D721Med (cell line): ENCODE results near the gene CD40.

Experiments used
- DNase-seq: peaks from one replicate; pipeline ENCODE4 v3.0.0; 2011; ENCODE audit warnings: low spot score; ENCODE audit not compliant: insufficient read length
- FAIRE-seq: peaks from 2 replicates; lab custom pipeline; 2011; peaks lifted over from hg19 to GRCh38; lab: Jason Lieb, UNC
- CTCF ChIP-seq: IDR thresholded peaks from 2 replicates; pipeline ENCODE4 v1.5.1; 2012; ENCODE audit warnings: mild to moderate bottlenecking, control low read depth; ENCODE audit not compliant: insufficient read depth; ENCODE audit errors: missing control alignments

The CD40 gene

GRCh38 chr20:46130534-46130933 is 12.4 kb downstream of the CD40 start:
- DNase-seq (no peak), FAIRE-seq (no peak)
- no peak for TF ChIP-seq CTCF

GRCh38 chr20:46131396-46131795 is 13.3 kb downstream of the CD40 start:
- no peak for TF ChIP-seq CTCF
- no peak for FAIRE-seq
- DNase-seq = no peak

- DNase-seq (peak; percentile 79), FAIRE-seq (no peak)
- peak; percentile 85 for TF ChIP-seq CTCF
Observed at GRCh38 chr20:46132705-46133120, 14.6 kb downstream of the CD40 start.

- DNase-seq (no peak), FAIRE-seq (no peak)
Observed at GRCh38 chr20:46133886-46134654, 16.0 kb downstream of the CD40 start.

GRCh38 chr20:46134716-46135115 is 16.6 kb downstream of the CD40 start:
- DNase-seq = no peak
- no peak for TF ChIP-seq CTCF
- no peak for FAIRE-seq

More at GRCh38 chr20:46133886-46134654, 16.0 kb downstream of the CD40 start:
- TF ChIP-seq CTCF = no peak

- FAIRE-seq (no peak), DNase-seq (no peak)
- TF ChIP-seq CTCF = no peak
Observed at GRCh38 chr20:46135856-46136633, 17.9 kb downstream of the CD40 start.
